Activated B cell treated with CpG ODN at 0.5 μM for 24 hours (primary cell): Measurements from ENCODE around the gene CHD1L. TPM values are rescaled to one million over a fixed set of nuclear protein-coding genes. Genes with fewer than 3 reads are reported as not detected.
A peak's percentile ranks its signal among the peaks of the same experiment; 100 is the strongest.

Experiments
- ATAC-seq: fragments of 200-7000 bp; cut with Tn5 transposase; one replicate; pipeline ENCODE4 v1.10.0; 2021; ENCODE audit warnings: low read depth, mild to moderate bottlenecking, moderate library complexity
- CTCF ChIA-PET: fragments of 350-600 bp; sonication (Branson Sonifier 250); formaldehyde crosslinking; loops from one replicate; lab custom pipeline; 2021; ENCODE audit warnings: antibody characterized with exemption; lab: Charles Lee
- POLR2A ChIA-PET: fragments of 350-600 bp; sonication (Branson Sonifier 250); formaldehyde crosslinking; loops from one replicate; lab custom pipeline; 2021; ENCODE audit warnings: antibody characterized with exemption; lab: Charles Lee
- DNase-seq: peaks from one replicate; pipeline ENCODE4 v3.0.0; 2022
- H3K27ac Mint-ChIP-seq: one replicate; pipeline ENCODE4 v1.8.0; 2020; ENCODE audit warnings: mixed read lengths
- H3K27me3 Mint-ChIP-seq: one replicate; pipeline ENCODE4 v1.8.0; 2021; ENCODE audit warnings: mixed read lengths
- H3K36me3 Mint-ChIP-seq: one replicate; pipeline ENCODE4 v1.8.0; 2021; ENCODE audit warnings: low read depth, mixed read lengths
- H3K4me1 Mint-ChIP-seq: one replicate; pipeline ENCODE4 v1.8.0; 2021; ENCODE audit warnings: mixed read lengths
- H3K4me3 Mint-ChIP-seq: one replicate; pipeline ENCODE4 v1.8.0; 2020; ENCODE audit warnings: mild to moderate bottlenecking, mixed read lengths
- H3K9me3 Mint-ChIP-seq: one replicate; pipeline ENCODE4 v1.8.0; 2020; ENCODE audit warnings: mixed read lengths
- CTCF ChIP-seq: fragments of 200-600 bp; IDR thresholded peaks from one replicate; pipeline ENCODE4 v1.8.0; 2022; ENCODE audit warnings: antibody characterized with exemption, mild to moderate bottlenecking
- intact Hi-C: fragments of 100-400 bp; cut with micrococcal nuclease; formaldehyde crosslinking; loops from one replicate; pipeline ENCODE4 v1.15.1; 2024
- total RNA-seq: library from RNA; stranded (reverse); gene quantifications from 2 replicates; pipeline ENCODE4 v1.2.3, GENCODE V29; 2022

CHD1L gene
- total RNA-seq, 1 donor from 2014 or later = 55.7 TPM

- H3K27ac Mint-ChIP-seq = no peak overlapping the region
- H3K36me3 Mint-ChIP-seq = peaks cover 83% of the 10 kb centered on the region
- ATAC-seq (no peak), DNase-seq (no peak)
- no peak for TF ChIP-seq CTCF
- no peaks in the 10 kb centered on the region for H3K27me3 Mint-ChIP-seq
- no peak overlapping the region for H3K4me3 Mint-ChIP-seq
- H3K4me1 Mint-ChIP-seq = peaks cover 3% of the 10 kb centered on the region
- intact Hi-C loops = loop anchor here (5.0 kb wide), 1 partner anchor 372 kb away; no protein-coding TSS in a partner anchor
- no peaks in the 10 kb centered on the region for H3K9me3 Mint-ChIP-seq
- POLR2A ChIA-PET = no interaction called here
- CTCF ChIA-PET = no interaction called here
Observed at GRCh38 chr1:147270721-147271120, 28.2 kb downstream of the CHD1L start.

- Mint-ChIP-seq H3K9me3 (no peaks in the 10 kb centered on the region), H3K27me3 (no peaks in the 10 kb centered on the region), H3K4me1 (peaks cover 3% of the 10 kb centered on the region), H3K36me3 (peaks cover 83% of the 10 kb centered on the region), H3K4me3 (no peak overlapping the region), H3K27ac (no peak overlapping the region)
- TF ChIP-seq CTCF = no peak
- POLR2A ChIA-PET = no interaction called here
- intact Hi-C loops = loop anchor here (5.0 kb wide), 1 partner anchor 370 kb away; no protein-coding TSS in a partner anchor
- no peak for DNase-seq
- CTCF ChIA-PET = interaction anchor here (2.9 kb wide), 1 partner anchor 117 kb away, joined by 13 read pairs; no protein-coding TSS in a partner anchor
- no peak for ATAC-seq
Observed at GRCh38 chr1:147272042-147272441, 29.6 kb downstream of the CHD1L start.

DNA sequence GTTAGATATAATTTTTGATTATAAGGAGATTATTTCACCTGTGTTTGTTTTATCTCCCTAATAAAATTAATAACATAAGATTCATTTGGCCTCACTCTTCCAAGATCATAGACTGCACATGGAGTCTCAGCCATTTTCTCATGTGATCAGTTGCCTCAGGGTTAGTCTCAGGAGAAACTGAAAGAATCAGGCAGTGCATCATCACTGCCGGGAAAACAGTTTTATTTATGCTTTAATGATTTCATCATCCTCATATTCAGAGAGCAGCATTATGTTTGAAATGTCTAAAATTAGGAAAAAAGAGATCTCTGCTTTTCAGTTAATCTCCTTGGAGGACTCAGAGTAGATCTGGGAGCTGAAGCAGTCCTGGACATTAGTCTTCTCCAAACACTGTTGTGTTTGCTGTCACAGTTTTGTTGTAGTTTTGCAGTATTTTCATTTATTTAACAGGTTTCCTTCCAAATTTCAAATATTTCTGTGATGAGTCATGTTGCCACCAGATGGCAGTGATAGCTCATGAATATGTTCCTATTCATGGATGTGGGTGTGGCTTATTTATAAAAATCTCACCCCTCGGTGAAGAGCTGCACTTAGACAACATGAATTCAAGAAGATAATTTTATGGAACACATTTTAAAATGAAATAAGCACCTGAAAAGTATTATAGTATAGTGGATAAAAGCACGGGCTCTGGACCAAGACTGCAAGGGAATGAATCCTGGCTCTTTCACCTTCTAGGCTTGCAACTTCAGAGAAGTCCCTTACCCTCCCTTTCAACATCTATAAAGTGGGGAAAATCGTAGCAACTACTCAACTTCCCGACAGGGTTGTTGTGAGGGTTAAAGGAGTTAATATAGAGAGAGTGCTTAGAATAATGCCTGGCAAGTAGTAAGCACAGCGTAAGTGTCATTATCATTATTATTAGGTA, 31.2 kb downstream of the CHD1L start:
- ATAC-seq (peak; percentile 49), DNase-seq (no peak)
- H3K27ac Mint-ChIP-seq = no peak overlapping the region
- peak; percentile 21 for TF ChIP-seq CTCF
- H3K27me3 Mint-ChIP-seq = no peaks in the 10 kb centered on the region
- no peak overlapping the region for H3K4me3 Mint-ChIP-seq
- ChIA-PET CTCF (interaction anchor here (1.2 to 2.9 kb wide), 4 partner anchors 20 to 619 kb away, joined by 4 to 15 read pairs (median 8); no protein-coding TSS in a partner anchor), POLR2A (interaction anchor here (1.3 kb wide), 1 partner anchor 189 kb away, joined by 4 read pairs; no protein-coding TSS in a partner anchor)
- intact Hi-C loops = loop anchor here (1.0 to 5.0 kb wide), 2 partner anchors 369 to 619 kb away; no protein-coding TSS in a partner anchor
- no peaks in the 10 kb centered on the region for H3K9me3 Mint-ChIP-seq
- H3K4me1 Mint-ChIP-seq = peaks cover 3% of the 10 kb centered on the region
- H3K36me3 Mint-ChIP-seq = peaks cover 75% of the 10 kb centered on the region

DNA sequence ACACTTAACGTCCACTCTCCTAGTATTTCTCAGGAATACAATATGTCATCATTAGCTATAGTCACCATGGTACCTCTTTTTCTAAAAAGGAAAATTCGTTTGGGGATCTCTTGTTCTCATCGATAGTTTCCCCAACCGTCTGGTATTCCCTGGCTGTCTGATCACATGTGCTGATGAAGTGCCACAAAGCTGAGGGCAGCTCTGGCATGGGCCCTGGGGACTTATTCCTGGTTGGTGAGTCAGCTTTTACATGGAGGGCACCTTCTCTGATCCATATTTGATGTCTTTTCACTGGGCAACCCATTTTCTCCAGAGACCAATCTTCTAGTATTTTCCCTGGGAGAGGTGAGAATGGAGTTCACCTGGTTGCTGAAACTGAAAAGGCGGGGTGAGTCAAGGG, 39.5 kb downstream of the CHD1L start:
- Mint-ChIP-seq H3K9me3 (no peaks in the 10 kb centered on the region), H3K4me1 (no peaks in the 10 kb centered on the region), H3K36me3 (peaks cover 59% of the 10 kb centered on the region), H3K27ac (no peak overlapping the region), H3K4me3 (no peak overlapping the region), H3K27me3 (no peaks in the 10 kb centered on the region)
- no peak for DNase-seq
- TF ChIP-seq CTCF = no peak
- no peak for ATAC-seq
- POLR2A ChIA-PET = no interaction called here
- intact Hi-C loops = no loop called here
- CTCF ChIA-PET = no interaction called here

GRCh38 chr1:147283011-147283410, 40.5 kb downstream of the CHD1L start:
- DNase-seq (no peak), ATAC-seq (no peak)
- H3K27ac Mint-ChIP-seq = no peak overlapping the region
- H3K27me3 Mint-ChIP-seq = no peaks in the 10 kb centered on the region
- ChIA-PET POLR2A (no interaction called here), CTCF (no interaction called here)
- H3K4me3 Mint-ChIP-seq = no peak overlapping the region
- TF ChIP-seq CTCF = no peak
- peaks cover 60% of the 10 kb centered on the region for H3K36me3 Mint-ChIP-seq
- H3K4me1 Mint-ChIP-seq = no peaks in the 10 kb centered on the region
- no peaks in the 10 kb centered on the region for H3K9me3 Mint-ChIP-seq
- intact Hi-C loops = no loop called here
